ENCODE results near the gene PCDHGB4.
"Not testable (repeated sequence)": the region's sequence is repeated elsewhere in the genome, so short reads cannot be mapped to it uniquely, and the experiment has no call there.

The PCDHGB4 gene

GRCh38 chr5:141432726-141433125 is 45.2 kb downstream of the PCDHGB4 start:
- not testable (repeated sequence) for DNase-seq

- DNase-seq, result no peak
Measured at GRCh38 chr5:141434006-141434405, 46.5 kb downstream of the PCDHGB4 start.

GRCh38 chr5:141437221-141437620 is 49.7 kb downstream of the PCDHGB4 start:
- no peak for DNase-seq

GRCh38 chr5:141439411-141440141 is 52.1 kb downstream of the PCDHGB4 start:
- DNase-seq, result no peak

Measured in activated CD4-positive, alpha-beta T cell treated with anti-CD3 and anti-CD28 coated beads, Interleukin-2, amount 50 U/mL, for 1 hour (primary cell).